K562 (cell line): ENCODE measurements around the gene ARMH3. TPM values are rescaled to one million over a fixed set of nuclear protein-coding genes. Genes with fewer than 3 reads are reported as not detected.

Experiments used
- ATAC-seq: fragments of 200-7000 bp; cut with Tn5 transposase; 3 replicates; pipeline ENCODE4 v1.9.1; 2020; ENCODE audit warnings: moderate library complexity
- BruUV-seq: library from RNA; stranded (reverse); fragments of 400-500 nt; replicated peaks from 2 replicates; lab custom pipeline; 2021; lab: Mats Ljungman, UMichigan
- CTCF ChIA-PET: fragments of 300-600 bp; formaldehyde crosslinking; extraction: SDS; loops from one replicate; lab custom pipeline; 2021; ENCODE audit warnings: low intra/inter-chr PET ratio; lab: Yijun Ruan, JAX
- POLR2A ChIA-PET: fragments of 300-600, 350-650 bp; sonication (Branson Sonifier 250); formaldehyde crosslinking; extraction: SDS; loops from one replicate; lab custom pipeline; 2021; ENCODE audit warnings: antibody characterized with exemption, inconsistent platforms; lab: Yijun Ruan, JAX
- DNase-seq, 4 experiments: peaks; one replicate each; pipeline versions ENCODE4 v3.0.0 to v3.0.0-alpha.2; 2011 to 2018; ENCODE audit warnings: low spot score in 3 of 4, mixed read lengths in 3 of 4; ENCODE audit errors: extremely low read depth in 1 of 4
- FAIRE-seq: peaks from 2 replicates; lab custom pipeline; 2011; peaks lifted over from hg19 to GRCh38; lab: Jason Lieb, UNC
- H2AFZ ChIP-seq: 2 replicates; pipeline ENCODE4 v1.6.0; 2011; ENCODE audit warnings: low read depth, low read length, control low read depth, inconsistent platforms
- H3K27ac ChIP-seq: fragments of 200-600 bp; 3 replicates; pipeline ENCODE4 v1.8.0; 2011; ENCODE audit warnings: low read depth, mild to moderate bottlenecking, control low read depth, inconsistent platforms, low read length, moderate library complexity, mixed read lengths; ENCODE audit errors: extremely low read depth
- H3K27me3 ChIP-seq, 2 experiments: fragments of 300-600 bp in 1 of 2; 2 replicates in 1 of 2; 3 replicates in 1 of 2; pipeline versions ENCODE4 v1.6.0 to v1.8.0; 2011; ENCODE audit warnings: inconsistent platforms in 2 of 2, low read length in 2 of 2, mild to moderate bottlenecking in 1 of 2, mixed read lengths in 1 of 2, moderate library complexity in 1 of 2; ENCODE audit not compliant: control insufficient read depth in 2 of 2, insufficient read depth in 2 of 2
- H3K36me3 ChIP-seq: fragments of 300-600 bp; 3 replicates; pipeline ENCODE4 v1.8.0; 2011; ENCODE audit warnings: mild to moderate bottlenecking, low read length, inconsistent platforms; ENCODE audit not compliant: control insufficient read depth, insufficient read depth
- H3K4me1 ChIP-seq, 2 experiments: fragments of 200-600 bp in 1 of 2; replicated peaks in 1 of 2; 2 replicates in 1 of 2; 3 replicates in 1 of 2; pipeline versions ENCODE4 v1.5.1 to v1.8.0; 2011; ENCODE audit warnings: inconsistent platforms in 2 of 2, low read length in 2 of 2, mild to moderate bottlenecking in 1 of 2, mixed read lengths in 1 of 2, moderate library complexity in 1 of 2; ENCODE audit not compliant: control insufficient read depth in 2 of 2, insufficient read depth in 2 of 2
- H3K4me2 ChIP-seq: 2 replicates; pipeline ENCODE4 v1.6.1; 2011; ENCODE audit warnings: low read length, control low read depth, inconsistent platforms, mixed read lengths; ENCODE audit not compliant: insufficient read depth
- H3K4me3 ChIP-seq: fragments of 200-600 bp; sonication (generic), shearing (Covaris generic); 2 replicates; pipeline ENCODE4 v1.5.1; 2016; ENCODE audit warnings: control low read depth, inconsistent platforms
- H3K79me2 ChIP-seq: fragments of 200-600 bp; 3 replicates; pipeline ENCODE4 v1.8.0; 2011; ENCODE audit warnings: low read length, inconsistent platforms; ENCODE audit not compliant: control insufficient read depth, insufficient read depth
- H3K9ac ChIP-seq, 2 experiments: 2 replicates each; pipeline versions ENCODE4 v1.6.0 to v1.6.1; 2011; ENCODE audit warnings: low read depth in 2 of 2, low read length in 2 of 2, control low read depth in 1 of 2, inconsistent platforms in 1 of 2, mild to moderate bottlenecking in 1 of 2, mixed read lengths in 1 of 2; ENCODE audit not compliant: insufficient read depth in 1 of 2
- H3K9me1 ChIP-seq: one replicate; pipeline ENCODE4 v1.6.0; 2011; ENCODE audit warnings: inconsistent platforms, mild to moderate bottlenecking, low read length, moderate library complexity; ENCODE audit not compliant: control insufficient read depth, insufficient read depth
- H3K9me3 ChIP-seq: replicated peaks from 2 replicates; pipeline ENCODE4 v1.5.1; 2011; ENCODE audit warnings: low read depth, low read length, inconsistent platforms; ENCODE audit not compliant: control insufficient read depth, insufficient read depth
- H4K20me1 ChIP-seq: replicated peaks from 2 replicates; pipeline ENCODE4 v1.6.1; 2011; ENCODE audit warnings: low read length, inconsistent platforms, mixed read lengths; ENCODE audit not compliant: control insufficient read depth, insufficient read depth
- DMBX1 ChIP-seq: fragments of 250-450 bp; sonication (Bioruptor Pico); IDR thresholded peaks from 2 replicates; pipeline ENCODE4 v1.8.0; 2022; ENCODE audit warnings: inconsistent platforms, mild to moderate bottlenecking, moderate library complexity, borderline replicate concordance
- E2F8 ChIP-seq: fragments of 450-650 bp; IDR thresholded peaks from 2 replicates; pipeline ENCODE4 v1.7.1; 2018; ENCODE audit warnings: mild to moderate bottlenecking, low read depth; ENCODE audit not compliant: partially characterized antibody
- GMEB1 ChIP-seq: fragments of 250-450 bp; sonication (Bioruptor Pico); IDR thresholded peaks from 2 replicates; pipeline ENCODE4 v1.4.0; 2020; ENCODE audit warnings: mild to moderate bottlenecking
- HLTF ChIP-seq: fragments of 450-650 bp; IDR thresholded peaks from 2 replicates; pipeline ENCODE4 v1.6.1; 2016
- IFI16 ChIP-seq: fragments of 250-450 bp; sonication (Bioruptor Pico); IDR thresholded peaks from 2 replicates; pipeline ENCODE4 v2.1.2; 2022; ENCODE audit warnings: mild to moderate bottlenecking, inconsistent platforms
- MBD2 ChIP-seq: sonication (generic); IDR thresholded peaks from 2 replicates; pipeline ENCODE4 v1.6.1; 2016; ENCODE audit warnings: low read depth, borderline replicate concordance
- PHF8 ChIP-seq: fragments of 200-600 bp; sonication (generic); IDR thresholded peaks from 2 replicates; pipeline ENCODE4 v1.6.1; 2012; ENCODE audit warnings: mixed run types, mild to moderate bottlenecking, inconsistent platforms, low read length, moderate library complexity, borderline replicate concordance
- PURB ChIP-seq: sonication (generic); formaldehyde crosslinking; IDR thresholded peaks from 2 replicates; pipeline ENCODE4 v1.9.0; 2021; ENCODE audit warnings: low read depth, mild to moderate bottlenecking, missing genetic modification reagents
- STAT5B ChIP-seq: fragments of 250-450 bp; sonication (Bioruptor Pico); IDR thresholded peaks from 2 replicates; pipeline ENCODE4 v1.8.0; 2021; ENCODE audit warnings: mild to moderate bottlenecking, inconsistent platforms
- YBX1 ChIP-seq: fragments of 450-650 bp; IDR thresholded peaks from 2 replicates; pipeline ENCODE4 v1.7.1; 2016; ENCODE audit warnings: mild to moderate bottlenecking
- ZFPM2 ChIP-seq: fragments of 250-450 bp; sonication (Bioruptor Pico); IDR thresholded peaks from 2 replicates; pipeline ENCODE4 v1.5.1; 2022; ENCODE audit warnings: mild to moderate bottlenecking
- ZKSCAN3 ChIP-seq: fragments of 250-450 bp; sonication (Bioruptor Pico); IDR thresholded peaks from 2 replicates; pipeline ENCODE4 v1.4.0; 2020
- ZNF12 ChIP-seq: sonication (generic); formaldehyde crosslinking; IDR thresholded peaks from 2 replicates; pipeline ENCODE4 v1.4.0; 2020; ENCODE audit warnings: mild to moderate bottlenecking, missing genetic modification reagents
- WGBS: fragments of 100-300 bp; shearing (Covaris generic); methylation state at CpG from one replicate; pipeline ENCODE4 v1.1.6; 2016; ENCODE audit warnings: low coverage, mixed read lengths; ENCODE audit not compliant: insufficient coverage; ENCODE audit errors: missing lambda C conversion rate; 5-methylcytosine and 5-hydroxymethylcytosine counted together
- in situ Hi-C: fragments of 300-500 bp; cut with MboI; formaldehyde crosslinking; loops from 4 replicates; pipeline ENCODE4 v1.15.0; 2018; ENCODE audit warnings: inconsistent platforms, mixed read lengths
- intact Hi-C: fragments of 100-400 bp; cut with micrococcal nuclease; formaldehyde crosslinking; loops from 2 replicates; pipeline ENCODE4 v1.14.2; 2022
- polyA plus RNA-seq, 8 experiments: library from polyadenylated mRNA; depleted of rRNA in 4 of 8; stranded (reverse) in 5 of 8; unstranded in 3 of 8; fragments of >200 nt; fragmentation: Nextera tagmentation in 2 of 8; fragmentation: Illumina TruSeq in 1 of 8; extraction: Ambion mirVana in 2 of 8; extraction: Trizol in 1 of 8; gene quantifications; 2 replicates each; pipeline versions ENCODE4 v1.2.1 to v1.2.3, GENCODE V29; 2011 to 2014; ENCODE audit warnings: inconsistent platforms in 1 of 8, missing spikeins in 1 of 8
- total RNA-seq, 7 experiments: library from RNA; depleted of rRNA in 6 of 7; stranded (reverse); fragments of >200 nt in 6 of 7; fragmentation: Illumina TruSeq in 2 of 7; extraction: Trizol in 2 of 7; gene quantifications; 2 replicates each; pipeline versions ENCODE4 v1.2.1 to v1.2.3, GENCODE V29; 2011 to 2021; ENCODE audit warnings: low replicate concordance in 1 of 7
- TF ChIP-seq, protein P1 (sequence below): fragments of 250-450 bp; sonication (Bioruptor Pico); IDR thresholded peaks from 2 replicates; pipeline ENCODE4 v1.8.0; 2022; ENCODE audit warnings: inconsistent platforms
- TF ChIP-seq, protein P2 (sequence below): fragments of 250-450 bp; sonication (Bioruptor Pico); IDR thresholded peaks from 2 replicates; pipeline ENCODE4 v1.8.0; 2021; ENCODE audit warnings: moderate library complexity, mild to moderate bottlenecking, inconsistent platforms

The ARMH3 gene
- total and polyA plus RNA-seq, 9 of the 15 experiments (the other 6 are each of a cell fraction or from before 2014, with no cell fraction given): 0.29 to 0.73 TPM; not detected in 7

- ChIA-PET CTCF (no interaction called here), POLR2A (no interaction called here)
- no peak overlapping the region for H3K27ac ChIP-seq
- no peak overlapping the region for H3K4me3 ChIP-seq
- DNase-seq (no peak), FAIRE-seq (no peak), ATAC-seq (no peak)
- intact Hi-C loops (no loop called here), in situ Hi-C loops (no loop called here)
- no peaks in the 10 kb centered on the region for H4K20me1 ChIP-seq
- BruUV-seq: no TSS peak
- no peak overlapping the region for H3K9ac ChIP-seq
- H3K9me3 ChIP-seq: no peaks in the 10 kb centered on the region
- no peaks in the 10 kb centered on the region for H3K79me2 ChIP-seq
- no peaks in the 10 kb centered on the region for H3K27me3 ChIP-seq
- no CpG with 5 or more reads among the region's 3 CpGs for WGBS
- H3K4me2 ChIP-seq: no peak overlapping the region
- no peak for TF ChIP-seq ZKSCAN3 (CRISPR knock-in tag)
- no peak for TF ChIP-seq HLTF
- no peak for TF ChIP-seq GMEB1 (CRISPR knock-in tag)
- TF ChIP-seq, protein P1, sequence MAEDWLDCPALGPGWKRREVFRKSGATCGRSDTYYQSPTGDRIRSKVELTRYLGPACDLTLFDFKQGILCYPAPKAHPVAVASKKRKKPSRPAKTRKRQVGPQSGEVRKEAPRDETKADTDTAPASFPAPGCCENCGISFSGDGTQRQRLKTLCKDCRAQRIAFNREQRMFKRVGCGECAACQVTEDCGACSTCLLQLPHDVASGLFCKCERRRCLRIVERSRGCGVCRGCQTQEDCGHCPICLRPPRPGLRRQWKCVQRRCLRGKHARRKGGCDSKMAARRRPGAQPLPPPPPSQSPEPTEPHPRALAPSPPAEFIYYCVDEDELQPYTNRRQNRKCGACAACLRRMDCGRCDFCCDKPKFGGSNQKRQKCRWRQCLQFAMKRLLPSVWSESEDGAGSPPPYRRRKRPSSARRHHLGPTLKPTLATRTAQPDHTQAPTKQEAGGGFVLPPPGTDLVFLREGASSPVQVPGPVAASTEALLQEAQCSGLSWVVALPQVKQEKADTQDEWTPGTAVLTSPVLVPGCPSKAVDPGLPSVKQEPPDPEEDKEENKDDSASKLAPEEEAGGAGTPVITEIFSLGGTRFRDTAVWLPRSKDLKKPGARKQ (CRISPR knock-in tag): no peak
- TF ChIP-seq ZFPM2 (CRISPR knock-in tag): no peak
- TF ChIP-seq MBD2: no peak
- TF ChIP-seq ZNF12: no peak
- TF ChIP-seq, protein P2, sequence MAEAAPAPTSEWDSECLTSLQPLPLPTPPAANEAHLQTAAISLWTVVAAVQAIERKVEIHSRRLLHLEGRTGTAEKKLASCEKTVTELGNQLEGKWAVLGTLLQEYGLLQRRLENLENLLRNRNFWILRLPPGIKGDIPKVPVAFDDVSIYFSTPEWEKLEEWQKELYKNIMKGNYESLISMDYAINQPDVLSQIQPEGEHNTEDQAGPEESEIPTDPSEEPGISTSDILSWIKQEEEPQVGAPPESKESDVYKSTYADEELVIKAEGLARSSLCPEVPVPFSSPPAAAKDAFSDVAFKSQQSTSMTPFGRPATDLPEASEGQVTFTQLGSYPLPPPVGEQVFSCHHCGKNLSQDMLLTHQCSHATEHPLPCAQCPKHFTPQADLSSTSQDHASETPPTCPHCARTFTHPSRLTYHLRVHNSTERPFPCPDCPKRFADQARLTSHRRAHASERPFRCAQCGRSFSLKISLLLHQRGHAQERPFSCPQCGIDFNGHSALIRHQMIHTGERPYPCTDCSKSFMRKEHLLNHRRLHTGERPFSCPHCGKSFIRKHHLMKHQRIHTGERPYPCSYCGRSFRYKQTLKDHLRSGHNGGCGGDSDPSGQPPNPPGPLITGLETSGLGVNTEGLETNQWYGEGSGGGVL: no peak
- TF ChIP-seq DMBX1 (CRISPR knock-in tag): no peak
- no peak for TF ChIP-seq IFI16 (CRISPR knock-in tag)
- no peak for TF ChIP-seq STAT5B
- no peak for TF ChIP-seq E2F8
- TF ChIP-seq PHF8: no peak
- TF ChIP-seq PURB (CRISPR knock-in tag): no peak
- TF ChIP-seq YBX1: no peak
- no peaks in the 10 kb centered on the region for H3K36me3 ChIP-seq
- H2AFZ ChIP-seq: no peak overlapping the region
- no peaks in the 10 kb centered on the region for H3K9me1 ChIP-seq
- H3K4me1 ChIP-seq: no peaks in the 10 kb centered on the region
Measured at GRCh38 chr10:102001435-102002068, 54.4 kb downstream of the ARMH3 start.
